HEK293T (cell line): ENCODE results near the gene VANGL2.

ENCODE experiments used
- ARNT ChIP-seq: fragments of 450-650 bp; IDR thresholded peaks from 2 replicates; pipeline ENCODE4 v1.6.1; 2017; ENCODE audit warnings: mild to moderate bottlenecking
- BHLHE40 ChIP-seq: fragments of 450-650 bp; IDR thresholded peaks from 2 replicates; pipeline ENCODE4 v1.6.1; 2016; ENCODE audit warnings: mild to moderate bottlenecking, moderate library complexity, borderline replicate concordance
- FOXM1 ChIP-seq: fragments of 450-650 bp; IDR thresholded peaks from 2 replicates; pipeline ENCODE4 v1.6.1; 2017; ENCODE audit warnings: mild to moderate bottlenecking, borderline replicate concordance
- HDGF ChIP-seq: fragments of 450-650 bp; IDR thresholded peaks from 2 replicates; pipeline ENCODE4 v1.6.1; 2017; ENCODE audit warnings: antibody characterized with exemption, borderline replicate concordance
- SUZ12 ChIP-seq: fragments of 450-650 bp; IDR thresholded peaks from 2 replicates; pipeline ENCODE4 v1.6.1; 2016; ENCODE audit warnings: mild to moderate bottlenecking
- TF ChIP-seq, protein P1 (sequence below): fragments of 450-650 bp; IDR thresholded peaks from 2 replicates; pipeline ENCODE4 v1.6.1; 2016

DNA sequence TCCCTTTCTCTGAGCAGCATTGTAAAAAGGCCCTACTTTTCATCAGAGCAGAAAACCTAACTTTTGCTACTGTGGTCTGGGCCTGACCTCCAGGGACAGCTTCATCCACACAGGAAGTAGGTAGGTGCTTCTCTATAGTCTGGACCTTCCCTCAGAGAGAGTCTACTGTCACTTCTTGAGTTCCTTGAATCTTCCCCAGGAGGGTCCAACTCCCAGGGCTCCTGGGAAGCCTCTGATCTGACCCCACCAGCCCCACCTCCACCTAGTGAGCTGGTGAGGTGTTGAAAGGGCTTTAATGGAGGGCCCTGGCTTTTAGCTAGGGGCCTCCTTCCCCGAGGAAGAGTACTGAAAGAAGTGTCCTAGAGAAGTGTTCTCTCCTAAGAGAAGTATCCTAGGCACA, 2.7 kb upstream of the VANGL2 start:
- TF ChIP-seq SUZ12 (no peak), FOXM1 (no peak), BHLHE40 (no peak), ARNT (no peak), HDGF (no peak)
- TF ChIP-seq, protein P1, sequence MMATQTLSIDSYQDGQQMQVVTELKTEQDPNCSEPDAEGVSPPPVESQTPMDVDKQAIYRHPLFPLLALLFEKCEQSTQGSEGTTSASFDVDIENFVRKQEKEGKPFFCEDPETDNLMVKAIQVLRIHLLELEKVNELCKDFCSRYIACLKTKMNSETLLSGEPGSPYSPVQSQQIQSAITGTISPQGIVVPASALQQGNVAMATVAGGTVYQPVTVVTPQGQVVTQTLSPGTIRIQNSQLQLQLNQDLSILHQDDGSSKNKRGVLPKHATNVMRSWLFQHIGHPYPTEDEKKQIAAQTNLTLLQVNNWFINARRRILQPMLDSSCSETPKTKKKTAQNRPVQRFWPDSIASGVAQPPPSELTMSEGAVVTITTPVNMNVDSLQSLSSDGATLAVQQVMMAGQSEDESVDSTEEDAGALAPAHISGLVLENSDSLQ = no peak
